Transverse colon (tissue), 4 donors: ENCODE measurements around the gene PTBP1. TPM values are rescaled to one million over a fixed set of nuclear protein-coding genes. Genes with fewer than 3 reads are reported as not detected.

Source experiments
- DNase-seq: peaks from one replicate; pipeline ENCODE4 v3.0.0-alpha.2; 2019
- H3K27ac ChIP-seq, 4 donors: fragments of 200-600 bp; sonication (generic); 2 replicates each; pipeline ENCODE4 v1.5.1; 2016 to 2018; ENCODE audit warnings: inconsistent platforms in 4 of 4
- H3K27me3 ChIP-seq: fragments of 200-600 bp; sonication (generic); 2 replicates; pipeline ENCODE4 v1.5.1; 2017; ENCODE audit warnings: inconsistent platforms
- H3K36me3 ChIP-seq, 4 donors: fragments of 200-600 bp; sonication (generic); 2 replicates each; pipeline ENCODE4 v1.5.1; 2017 to 2019; ENCODE audit warnings: inconsistent platforms in 4 of 4
- H3K4me1 ChIP-seq, 4 donors: fragments of 200-600 bp; sonication (generic); 2 replicates each; pipeline ENCODE4 v1.5.1; 2017 to 2020; ENCODE audit warnings: inconsistent platforms in 4 of 4
- H3K4me3 ChIP-seq, 4 donors: fragments of 200-600 bp; sonication (generic); 1 replicate in 1 of 4; 2 replicates in 3 of 4; pipeline versions ENCODE4 v1.5.1 to v1.6.1; 2017 to 2019; ENCODE audit warnings: inconsistent platforms in 4 of 4
- H3K9me3 ChIP-seq, 2 donors: fragments of 200-600 bp; sonication (generic); 2 replicates each; pipeline ENCODE4 v1.5.1; 2017 to 2019; ENCODE audit warnings: inconsistent platforms in 2 of 2
- EP300 ChIP-seq: sonication (generic); formaldehyde crosslinking; IDR thresholded peaks from one replicate; pipeline ENCODE4 v1.6.1; 2017; ENCODE audit warnings: antibody characterized with exemption, low read depth
- POLR2A ChIP-seq: fragments of 450-650 bp; IDR thresholded peaks from one replicate; pipeline ENCODE4 v1.6.1; 2016; ENCODE audit warnings: antibody characterized with exemption, mild to moderate bottlenecking, moderate library complexity
- POLR2AphosphoS5 ChIP-seq, 3 donors: sonication (generic); formaldehyde crosslinking; IDR thresholded peaks; one replicate each; pipeline ENCODE4 v1.6.1; 2016; ENCODE audit warnings: antibody characterized with exemption in 3 of 3
- WGBS, 2 donors: methylation state at CpG; one replicate each; pipeline ENCODE4 v1.1.5; 2018; ENCODE audit warnings: low coverage in 1 of 2; 5-methylcytosine and 5-hydroxymethylcytosine counted together
- in situ Hi-C, 4 donors: fragments of 200-750 bp; cut with MboI; loops; one replicate each; pipeline versions ENCODE4 v1.15.0 to v1.15.1; 2017; ENCODE audit warnings: low sequenced_read_pairs in 3 of 4, low pct_ligation_motif_present in 1 of 4, low pct_unique_long_range_greater_than_20kb in 1 of 4
- intact Hi-C: fragments of 100-400 bp; cut with DNase I; formaldehyde crosslinking; loops from one replicate; pipeline ENCODE4 v1.15.1; 2023; ENCODE audit warnings: low total_unique reads
- total RNA-seq, 4 donors: library from RNA; depleted of rRNA; stranded (reverse); fragments of >200 nt; gene quantifications; one replicate each; pipeline ENCODE4 v1.1.0, GENCODE V29; 2016
- TF ChIP-seq, protein P1 (sequence below), 5 experiments: fragments of 200-600 bp in 3 of 5; fragments of 450-650 bp in 2 of 5; sonication (generic) in 3 of 5; IDR thresholded peaks; 1 replicate in 2 of 5; 2 replicates in 3 of 5; pipeline ENCODE4 v1.5.1; 2016 to 2017; ENCODE audit warnings: antibody characterized with exemption in 5 of 5, inconsistent platforms in 3 of 5, mild to moderate bottlenecking in 2 of 5, moderate library complexity in 1 of 5

Gene PTBP1
- total RNA-seq, 4 donors from 2014 or later, result 145 to 258 (median 194) TPM

DNA sequence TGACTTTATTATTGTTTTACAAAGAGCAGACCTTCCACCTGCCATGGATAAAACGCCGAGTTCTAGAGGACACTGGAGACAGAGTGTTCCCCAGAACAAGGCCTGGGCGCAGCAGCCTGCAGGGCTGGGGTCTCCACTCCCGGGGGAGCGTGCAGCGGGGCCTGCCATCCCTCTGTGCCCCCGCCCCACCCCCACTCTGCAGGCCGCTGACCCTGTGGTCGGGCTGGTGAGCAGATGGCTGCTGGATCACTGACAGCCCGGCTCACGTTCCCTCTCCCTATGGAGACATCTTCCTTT lies 8.6 kb upstream of the PTBP1 start:
- TF ChIP-seq, protein P1, sequence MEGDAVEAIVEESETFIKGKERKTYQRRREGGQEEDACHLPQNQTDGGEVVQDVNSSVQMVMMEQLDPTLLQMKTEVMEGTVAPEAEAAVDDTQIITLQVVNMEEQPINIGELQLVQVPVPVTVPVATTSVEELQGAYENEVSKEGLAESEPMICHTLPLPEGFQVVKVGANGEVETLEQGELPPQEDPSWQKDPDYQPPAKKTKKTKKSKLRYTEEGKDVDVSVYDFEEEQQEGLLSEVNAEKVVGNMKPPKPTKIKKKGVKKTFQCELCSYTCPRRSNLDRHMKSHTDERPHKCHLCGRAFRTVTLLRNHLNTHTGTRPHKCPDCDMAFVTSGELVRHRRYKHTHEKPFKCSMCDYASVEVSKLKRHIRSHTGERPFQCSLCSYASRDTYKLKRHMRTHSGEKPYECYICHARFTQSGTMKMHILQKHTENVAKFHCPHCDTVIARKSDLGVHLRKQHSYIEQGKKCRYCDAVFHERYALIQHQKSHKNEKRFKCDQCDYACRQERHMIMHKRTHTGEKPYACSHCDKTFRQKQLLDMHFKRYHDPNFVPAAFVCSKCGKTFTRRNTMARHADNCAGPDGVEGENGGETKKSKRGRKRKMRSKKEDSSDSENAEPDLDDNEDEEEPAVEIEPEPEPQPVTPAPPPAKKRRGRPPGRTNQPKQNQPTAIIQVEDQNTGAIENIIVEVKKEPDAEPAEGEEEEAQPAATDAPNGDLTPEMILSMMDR (IDR thresholded peaks at IDR 0.05), result no peak
- TF ChIP-seq POLR2A (no peak), EP300 (no peak), POLR2AphosphoS5 (IDR thresholded peaks at IDR 0.05) (no peak)
- DNase-seq, result no peak
- no peaks in the 10 kb centered on the region for H3K36me3 ChIP-seq
- H3K4me3 ChIP-seq, result no peak overlapping the region
- no peaks in the 10 kb centered on the region for H3K27me3 ChIP-seq
- no peaks in the 10 kb centered on the region for H3K9me3 ChIP-seq
- 76% methylated on average over 11 of the region's 11 CpGs; no CpG with 5 or more reads in 1 of the 2 donors for WGBS, 2 donors
- intact Hi-C loops (no loop called here), in situ Hi-C loops (no loop called here)
- H3K4me1 ChIP-seq, result peaks cover 0 to 7% (median 3%) of the 10 kb centered on the region in 4 donors
- H3K27ac ChIP-seq, result peak overlapping the region; percentile 36 to 59 (median 52)

DNA sequence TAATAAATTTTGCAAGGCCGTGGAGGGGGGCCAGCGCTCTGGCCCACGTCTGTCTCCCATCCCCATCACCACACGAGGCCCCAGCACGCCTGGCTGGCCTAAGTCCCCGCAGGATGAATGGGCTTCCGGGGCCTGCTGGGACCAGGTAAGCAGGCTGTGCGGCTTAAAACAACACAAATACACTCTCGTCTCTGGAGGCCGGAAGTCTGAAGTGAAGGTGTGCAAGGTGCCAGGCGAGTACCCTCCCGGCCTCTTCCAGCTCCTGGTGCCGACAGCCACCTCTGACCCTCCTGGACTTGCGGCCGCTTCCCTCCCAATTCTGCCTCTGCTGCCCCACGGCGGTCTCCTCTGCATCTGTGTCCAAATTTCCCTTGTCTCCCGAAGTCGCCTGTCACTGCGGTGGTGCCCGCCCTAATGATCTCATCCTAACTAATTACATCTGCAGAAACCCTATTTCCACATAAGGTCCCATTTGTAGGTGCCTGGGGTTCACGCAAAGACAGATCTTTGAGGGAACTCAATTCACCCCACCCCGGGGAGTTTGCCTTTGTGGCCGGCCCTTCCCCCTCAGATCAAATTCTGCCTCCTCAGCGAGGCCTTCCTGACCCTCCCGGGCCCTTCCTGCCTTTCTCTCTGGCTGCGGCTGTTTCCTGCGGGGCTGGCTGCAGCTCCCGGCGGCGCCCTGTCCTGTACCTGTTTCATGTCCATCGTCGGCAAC lies 8.1 kb upstream of the PTBP1 start:
- no peaks in the 10 kb centered on the region for H3K27me3 ChIP-seq
- no peak overlapping the region for H3K4me3 ChIP-seq
- no peaks in the 10 kb centered on the region for H3K36me3 ChIP-seq
- intact Hi-C loops (no loop called here), in situ Hi-C loops (no loop called here)
- no peak for DNase-seq
- TF ChIP-seq POLR2AphosphoS5 (IDR thresholded peaks at IDR 0.05) (no peak), EP300 (no peak)
- H3K9me3 ChIP-seq, result no peaks in the 10 kb centered on the region
- peak overlapping the region; percentile 36 to 59 (median 52) for H3K27ac ChIP-seq
- 50 to 66% methylated on average over 2 to 33 of the region's 33 CpGs for WGBS, 2 donors
- peaks cover 0 to 7% (median 3%) of the 10 kb centered on the region in 4 donors for H3K4me1 ChIP-seq

DNA sequence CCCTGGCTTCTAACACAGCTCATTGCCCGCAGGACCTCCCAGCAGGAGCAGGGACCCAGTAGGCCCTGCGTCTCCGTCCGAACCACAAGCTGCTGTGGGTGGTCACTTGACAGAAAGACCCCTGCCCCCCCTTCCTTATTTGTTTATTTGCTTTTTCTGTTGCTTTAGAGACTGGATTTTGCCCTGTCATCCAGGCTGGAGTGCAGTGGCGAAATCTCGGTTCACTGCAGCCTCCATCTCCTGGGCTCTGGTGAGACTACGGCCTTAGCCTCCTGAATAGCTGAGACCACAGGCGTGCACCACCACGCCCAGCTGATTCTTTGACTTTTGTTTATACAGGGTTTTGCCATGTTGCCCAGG lies 7.6 kb upstream of the PTBP1 start:
- no peaks in the 10 kb centered on the region for H3K9me3 ChIP-seq
- H3K4me3 ChIP-seq, result no peak overlapping the region
- peaks cover 0 to 7% (median 3%) of the 10 kb centered on the region in 4 donors for H3K4me1 ChIP-seq
- in situ Hi-C loops, result no loop called here
- WGBS, 2 donors, result 60 to 73% methylated on average over 6 to 9 of the region's 9 CpGs
- intact Hi-C loops, result no loop called here
- TF ChIP-seq EP300, result no peak
- TF ChIP-seq, protein P1 (IDR thresholded peaks at IDR 0.05), result no peak
- no peak for TF ChIP-seq POLR2AphosphoS5 (IDR thresholded peaks at IDR 0.05)
- no peak for TF ChIP-seq POLR2A
- H3K27me3 ChIP-seq, result no peaks in the 10 kb centered on the region
- no peaks in the 10 kb centered on the region for H3K36me3 ChIP-seq
- DNase-seq, result no peak
- peak overlapping the region; percentile 36 to 59 (median 52) for H3K27ac ChIP-seq

DNA sequence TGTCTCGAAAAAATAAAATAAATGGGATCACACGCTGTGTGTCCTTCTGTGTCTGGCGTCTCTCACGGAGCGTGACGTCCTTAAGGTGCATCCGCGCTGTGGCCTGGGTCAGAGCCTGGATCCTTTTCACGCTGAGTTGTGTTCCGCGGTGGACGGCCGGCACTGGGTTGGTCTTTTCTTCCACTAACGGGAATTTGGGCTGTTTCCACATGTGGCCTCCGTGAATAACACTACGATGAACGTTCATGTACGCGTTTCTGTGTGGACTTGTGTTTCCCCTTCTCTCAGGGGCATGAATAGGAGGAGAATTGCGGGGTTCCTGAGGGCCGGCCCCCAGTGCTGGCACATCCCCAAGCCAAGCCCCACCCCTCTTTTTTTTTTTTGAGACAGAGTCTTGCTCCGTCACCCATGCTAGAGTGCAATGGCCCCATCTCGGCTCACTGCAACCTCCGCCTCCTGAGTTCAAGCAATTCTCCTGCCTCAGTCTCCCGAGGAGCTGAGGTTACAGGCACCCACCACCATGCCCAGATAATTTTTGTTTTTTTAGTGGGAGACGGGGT lies 6.2 kb upstream of the PTBP1 start:
- in situ Hi-C loops (no loop called here), intact Hi-C loops (no loop called here)
- peaks cover 0 to 14% (median 6%) of the 10 kb centered on the region in 4 donors for H3K4me1 ChIP-seq
- H3K4me3 ChIP-seq, result no peak overlapping the region
- TF ChIP-seq EP300 (no peak), POLR2AphosphoS5 (IDR thresholded peaks at IDR 0.05) (no peak), POLR2A (no peak)
- TF ChIP-seq, protein P1 (IDR thresholded peaks at IDR 0.05), result no peak
- H3K27ac ChIP-seq, result no peak overlapping the region
- H3K36me3 ChIP-seq, result no peaks in the 10 kb centered on the region
- H3K9me3 ChIP-seq, result no peaks in the 10 kb centered on the region
- DNase-seq, result no peak
- no peaks in the 10 kb centered on the region for H3K27me3 ChIP-seq
- WGBS, 2 donors, result 87 to 93% methylated on average over 12 to 26 of the region's 26 CpGs
